SK-N-SH treated with all-trans-retinoic acid at 6 μM for 48 hours (cell line): ENCODE measurements around the gene WDR7.

Experiments used
- ATAC-seq: fragments of 200-7000 bp; cut with Tn5 transposase; 3 replicates; pipeline ENCODE4 v1.9.1; 2020; ENCODE audit warnings: mild to moderate bottlenecking, moderate library complexity
- ARNTL ChIP-seq: fragments of 450-650 bp; formaldehyde crosslinking; IDR thresholded peaks from 2 replicates; pipeline ENCODE4 v1.5.0; 2020; ENCODE audit warnings: low read depth, mild to moderate bottlenecking, moderate library complexity, borderline replicate concordance
- BACH2 ChIP-seq: fragments of 250-450 bp; sonication (Bioruptor Pico); IDR thresholded peaks from 2 replicates; pipeline ENCODE4 v1.9.0; 2021; ENCODE audit warnings: mild to moderate bottlenecking, borderline replicate concordance
- CSDC2 ChIP-seq: fragments of 250-450 bp; sonication (Bioruptor Pico); IDR thresholded peaks from 2 replicates; pipeline ENCODE4 v1.5.0; 2020; ENCODE audit warnings: mild to moderate bottlenecking, moderate library complexity
- ESRRG ChIP-seq: fragments of 250-450 bp; sonication (Bioruptor Pico); IDR thresholded peaks from 2 replicates; pipeline ENCODE4 v1.6.1; 2021; ENCODE audit warnings: mild to moderate bottlenecking
- GLIS3 ChIP-seq: fragments of 250-450 bp; sonication (Bioruptor Pico); IDR thresholded peaks from 2 replicates; pipeline ENCODE4 v1.5.0; 2020; ENCODE audit warnings: mild to moderate bottlenecking, moderate library complexity
- ISL1 ChIP-seq: fragments of 250-450 bp; sonication (Bioruptor Pico); IDR thresholded peaks from 2 replicates; pipeline ENCODE4 v2.1.2; 2022; ENCODE audit warnings: mild to moderate bottlenecking, moderate library complexity
- OSR1 ChIP-seq: fragments of 250-450 bp; sonication (Bioruptor Pico); IDR thresholded peaks from 2 replicates; pipeline ENCODE4 v1.8.0; 2022; ENCODE audit warnings: moderate library complexity, mild to moderate bottlenecking, inconsistent platforms
- PPARA ChIP-seq: fragments of 250-450 bp; sonication (Bioruptor Pico); IDR thresholded peaks from 2 replicates; pipeline ENCODE4 v1.5.0; 2020; ENCODE audit warnings: mild to moderate bottlenecking, borderline replicate concordance
- RARB ChIP-seq: fragments of 250-450 bp; sonication (Bioruptor Pico); IDR thresholded peaks from 2 replicates; pipeline ENCODE4 v1.8.0; 2021; ENCODE audit warnings: mild to moderate bottlenecking, moderate library complexity
- SNAI2 ChIP-seq: fragments of 250-450 bp; sonication (Bioruptor Pico); IDR thresholded peaks from 2 replicates; pipeline ENCODE4 v1.5.0; 2020; ENCODE audit warnings: mild to moderate bottlenecking, moderate library complexity
- TCF4 ChIP-seq: fragments of 250-450 bp; sonication (Bioruptor Pico); IDR thresholded peaks from 2 replicates; pipeline ENCODE4 v1.8.0; 2021; ENCODE audit warnings: mild to moderate bottlenecking, moderate library complexity, borderline replicate concordance
- TOX ChIP-seq: fragments of 250-450 bp; sonication (Bioruptor Pico); IDR thresholded peaks from 2 replicates; pipeline ENCODE4 v1.8.0; 2021; ENCODE audit warnings: mild to moderate bottlenecking, moderate library complexity, borderline replicate concordance
- ZC3H10 ChIP-seq: fragments of 250-450 bp; sonication (Bioruptor Pico); IDR thresholded peaks from 2 replicates; pipeline ENCODE4 v1.5.1; 2021; ENCODE audit warnings: mild to moderate bottlenecking, moderate library complexity
- ZFP3 ChIP-seq: fragments of 250-450 bp; sonication (Bioruptor Pico); IDR thresholded peaks from 2 replicates; pipeline ENCODE4 v1.5.0; 2020; ENCODE audit warnings: mild to moderate bottlenecking, moderate library complexity
- ZFP30 ChIP-seq: fragments of 450-650 bp; formaldehyde crosslinking; IDR thresholded peaks from 2 replicates; pipeline ENCODE4 v1.5.0; 2022; ENCODE audit warnings: mild to moderate bottlenecking, moderate library complexity
- ZNF565 ChIP-seq: fragments of 450-650 bp; formaldehyde crosslinking; conservative IDR thresholded peaks from 2 replicates; pipeline ENCODE4 v1.5.0; 2020; ENCODE audit warnings: low read depth, mild to moderate bottlenecking, moderate library complexity
- ZNF70 ChIP-seq: fragments of 450-650 bp; formaldehyde crosslinking; IDR thresholded peaks from 2 replicates; pipeline ENCODE4 v1.5.0; 2020; ENCODE audit warnings: mild to moderate bottlenecking, moderate library complexity
- ZNF8 ChIP-seq: fragments of 450-650 bp; formaldehyde crosslinking; IDR thresholded peaks from 2 replicates; pipeline ENCODE4 v1.5.0; 2020; ENCODE audit warnings: mild to moderate bottlenecking, moderate library complexity
- TF ChIP-seq, protein P1 (sequence below): fragments of 250-450 bp; sonication (Bioruptor Pico); IDR thresholded peaks from 2 replicates; pipeline ENCODE4 v1.8.0; 2021; ENCODE audit warnings: low read depth, mild to moderate bottlenecking, moderate library complexity, borderline replicate concordance
- TF ChIP-seq, protein P2 (sequence below): fragments of 250-450 bp; sonication (Bioruptor Pico); IDR thresholded peaks from 2 replicates; pipeline ENCODE4 v1.5.0; 2020; ENCODE audit warnings: mild to moderate bottlenecking, moderate library complexity
- TF ChIP-seq, protein P3 (sequence below): fragments of 250-450 bp; sonication (Bioruptor Pico); IDR thresholded peaks from 2 replicates; pipeline ENCODE4 v1.5.1; 2020; ENCODE audit warnings: low read depth, mild to moderate bottlenecking, moderate library complexity
- TF ChIP-seq, protein P4 (sequence below): fragments of 250-450 bp; sonication (Bioruptor Pico); IDR thresholded peaks from 2 replicates; pipeline ENCODE4 v1.8.0; 2020; ENCODE audit warnings: mild to moderate bottlenecking, moderate library complexity, borderline replicate concordance
- TF ChIP-seq, protein P5 (sequence below): fragments of 250-450 bp; sonication (Bioruptor Pico); IDR thresholded peaks from 2 replicates; pipeline ENCODE4 v1.5.1; 2021; ENCODE audit warnings: mild to moderate bottlenecking, moderate library complexity

WDR7 gene

DNA sequence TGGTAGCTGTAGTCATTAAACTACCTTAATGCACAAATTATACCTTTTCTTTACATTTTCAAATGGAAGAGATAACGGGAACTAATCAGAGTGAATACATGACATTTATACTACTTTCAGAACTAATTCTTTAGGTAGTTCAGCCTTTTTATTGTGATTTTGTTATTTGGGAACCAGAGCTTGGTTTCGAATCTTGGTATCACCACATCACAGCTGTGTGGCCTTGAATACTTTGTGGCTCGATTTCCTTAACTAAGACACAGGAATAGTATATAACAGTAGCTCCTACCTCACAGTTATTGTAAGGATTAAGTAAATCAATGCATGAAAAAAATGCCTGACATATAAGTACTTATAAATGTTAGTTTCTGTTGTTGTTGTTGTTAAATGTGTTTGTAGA lies 240.0 kb downstream of the WDR7 start:
- ATAC-seq: peak; percentile 15; the same call in 2 of the 3 replicates

DNA sequence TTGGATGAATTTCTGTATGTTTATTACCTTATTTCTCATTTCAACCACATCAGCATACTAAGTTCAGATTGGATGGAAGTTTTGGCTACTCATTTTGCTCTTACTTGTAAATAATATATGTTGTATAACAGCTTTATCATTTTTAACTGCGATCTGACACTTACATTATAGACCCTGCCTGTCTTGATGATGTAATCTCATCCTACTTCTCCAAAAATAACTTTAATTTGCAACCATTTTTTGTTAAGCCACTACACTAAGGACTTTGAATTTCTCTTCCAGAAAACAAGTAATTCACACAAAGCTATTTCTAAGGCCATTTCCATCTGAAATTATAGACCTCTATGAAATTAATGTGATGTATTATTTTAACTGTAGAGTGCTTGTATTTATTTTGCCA lies 240.7 kb downstream of the WDR7 start:
- no peak for ATAC-seq
- TF ChIP-seq, protein P1, sequence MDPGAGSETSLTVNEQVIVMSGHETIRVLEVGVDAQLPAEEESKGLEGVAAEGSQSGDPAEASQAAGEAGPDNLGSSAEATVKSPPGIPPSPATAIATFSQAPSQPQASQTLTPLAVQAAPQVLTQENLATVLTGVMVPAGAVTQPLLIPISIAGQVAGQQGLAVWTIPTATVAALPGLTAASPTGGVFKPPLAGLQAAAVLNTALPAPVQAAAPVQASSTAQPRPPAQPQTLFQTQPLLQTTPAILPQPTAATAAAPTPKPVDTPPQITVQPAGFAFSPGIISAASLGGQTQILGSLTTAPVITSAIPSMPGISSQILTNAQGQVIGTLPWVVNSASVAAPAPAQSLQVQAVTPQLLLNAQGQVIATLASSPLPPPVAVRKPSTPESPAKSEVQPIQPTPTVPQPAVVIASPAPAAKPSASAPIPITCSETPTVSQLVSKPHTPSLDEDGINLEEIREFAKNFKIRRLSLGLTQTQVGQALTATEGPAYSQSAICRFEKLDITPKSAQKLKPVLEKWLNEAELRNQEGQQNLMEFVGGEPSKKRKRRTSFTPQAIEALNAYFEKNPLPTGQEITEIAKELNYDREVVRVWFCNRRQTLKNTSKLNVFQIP: no peak
- no peak for TF ChIP-seq SNAI2 (CRISPR knock-in tag)
- TF ChIP-seq TOX (CRISPR knock-in tag): no peak
- no peak for TF ChIP-seq ZNF565
- TF ChIP-seq ZNF70 (CRISPR knock-in tag): no peak
- no peak for TF ChIP-seq ZFP30 (CRISPR knock-in tag)
- TF ChIP-seq ZFP3 (CRISPR knock-in tag): no peak
- TF ChIP-seq OSR1: no peak
- no peak for TF ChIP-seq ZNF8 (CRISPR knock-in tag)
- TF ChIP-seq, protein P2, sequence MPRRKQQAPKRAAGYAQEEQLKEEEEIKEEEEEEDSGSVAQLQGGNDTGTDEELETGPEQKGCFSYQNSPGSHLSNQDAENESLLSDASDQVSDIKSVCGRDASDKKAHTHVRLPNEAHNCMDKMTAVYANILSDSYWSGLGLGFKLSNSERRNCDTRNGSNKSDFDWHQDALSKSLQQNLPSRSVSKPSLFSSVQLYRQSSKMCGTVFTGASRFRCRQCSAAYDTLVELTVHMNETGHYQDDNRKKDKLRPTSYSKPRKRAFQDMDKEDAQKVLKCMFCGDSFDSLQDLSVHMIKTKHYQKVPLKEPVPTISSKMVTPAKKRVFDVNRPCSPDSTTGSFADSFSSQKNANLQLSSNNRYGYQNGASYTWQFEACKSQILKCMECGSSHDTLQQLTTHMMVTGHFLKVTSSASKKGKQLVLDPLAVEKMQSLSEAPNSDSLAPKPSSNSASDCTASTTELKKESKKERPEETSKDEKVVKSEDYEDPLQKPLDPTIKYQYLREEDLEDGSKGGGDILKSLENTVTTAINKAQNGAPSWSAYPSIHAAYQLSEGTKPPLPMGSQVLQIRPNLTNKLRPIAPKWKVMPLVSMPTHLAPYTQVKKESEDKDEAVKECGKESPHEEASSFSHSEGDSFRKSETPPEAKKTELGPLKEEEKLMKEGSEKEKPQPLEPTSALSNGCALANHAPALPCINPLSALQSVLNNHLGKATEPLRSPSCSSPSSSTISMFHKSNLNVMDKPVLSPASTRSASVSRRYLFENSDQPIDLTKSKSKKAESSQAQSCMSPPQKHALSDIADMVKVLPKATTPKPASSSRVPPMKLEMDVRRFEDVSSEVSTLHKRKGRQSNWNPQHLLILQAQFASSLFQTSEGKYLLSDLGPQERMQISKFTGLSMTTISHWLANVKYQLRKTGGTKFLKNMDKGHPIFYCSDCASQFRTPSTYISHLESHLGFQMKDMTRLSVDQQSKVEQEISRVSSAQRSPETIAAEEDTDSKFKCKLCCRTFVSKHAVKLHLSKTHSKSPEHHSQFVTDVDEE (CRISPR knock-in tag): no peak
- TF ChIP-seq RARB (CRISPR knock-in tag): no peak
- TF ChIP-seq ESRRG: no peak
- no peak for TF ChIP-seq ISL1 (CRISPR knock-in tag)
- TF ChIP-seq, protein P3, sequence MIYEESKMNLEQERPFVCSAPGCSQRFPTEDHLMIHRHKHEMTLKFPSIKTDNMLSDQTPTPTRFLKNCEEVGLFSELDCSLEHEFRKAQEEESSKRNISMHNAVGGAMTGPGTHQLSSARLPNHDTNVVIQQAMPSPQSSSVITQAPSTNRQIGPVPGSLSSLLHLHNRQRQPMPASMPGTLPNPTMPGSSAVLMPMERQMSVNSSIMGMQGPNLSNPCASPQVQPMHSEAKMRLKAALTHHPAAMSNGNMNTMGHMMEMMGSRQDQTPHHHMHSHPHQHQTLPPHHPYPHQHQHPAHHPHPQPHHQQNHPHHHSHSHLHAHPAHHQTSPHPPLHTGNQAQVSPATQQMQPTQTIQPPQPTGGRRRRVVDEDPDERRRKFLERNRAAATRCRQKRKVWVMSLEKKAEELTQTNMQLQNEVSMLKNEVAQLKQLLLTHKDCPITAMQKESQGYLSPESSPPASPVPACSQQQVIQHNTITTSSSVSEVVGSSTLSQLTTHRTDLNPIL (CRISPR knock-in tag): no peak

More for the DNA sequence above, 240.0 kb downstream of the WDR7 start:
- TF ChIP-seq, protein P3 (CRISPR knock-in tag): no peak
- TF ChIP-seq RARB (CRISPR knock-in tag): no peak
- no peak for TF ChIP-seq ZC3H10 (CRISPR knock-in tag)
- TF ChIP-seq ARNTL (CRISPR knock-in tag): no peak
- no peak for TF ChIP-seq SNAI2 (CRISPR knock-in tag)
- no peak for TF ChIP-seq TCF4
- no peak for TF ChIP-seq ZFP3 (CRISPR knock-in tag)
- TF ChIP-seq ZNF8 (CRISPR knock-in tag): no peak
- no peak for TF ChIP-seq BACH2 (CRISPR knock-in tag)
- TF ChIP-seq PPARA (CRISPR knock-in tag): no peak
- no peak for TF ChIP-seq ZNF70 (CRISPR knock-in tag)

DNA sequence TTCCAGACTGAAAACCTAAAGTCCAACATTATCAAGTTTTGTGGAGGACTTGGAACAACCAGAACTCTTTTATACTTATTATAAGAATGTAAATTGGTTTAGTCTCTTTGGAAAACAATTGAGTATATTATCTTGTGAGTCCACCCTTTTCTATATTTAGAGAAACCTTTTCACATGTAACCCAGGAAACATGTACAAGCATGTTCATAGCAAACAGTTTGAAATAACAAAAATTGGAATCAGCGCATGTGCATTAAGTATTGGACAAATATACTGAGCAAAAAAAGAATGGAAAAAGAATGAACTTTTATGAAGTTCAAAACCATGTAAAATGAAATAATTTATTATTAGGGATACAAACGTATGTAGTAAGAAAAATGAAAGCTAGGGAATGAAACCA lies 246.0 kb downstream of the WDR7 start:
- ATAC-seq: no peak
- TF ChIP-seq TOX (CRISPR knock-in tag) (no peak), ESRRG (no peak), ZNF8 (CRISPR knock-in tag) (no peak), OSR1 (no peak), ARNTL (CRISPR knock-in tag) (no peak), PPARA (CRISPR knock-in tag) (no peak), ZC3H10 (CRISPR knock-in tag) (no peak), GLIS3 (CRISPR knock-in tag) (no peak), ZFP3 (CRISPR knock-in tag) (no peak), CSDC2 (CRISPR knock-in tag) (no peak), ZFP30 (CRISPR knock-in tag) (no peak), ZNF70 (CRISPR knock-in tag) (no peak)
- TF ChIP-seq, protein P1: no peak
- TF ChIP-seq, protein P4, sequence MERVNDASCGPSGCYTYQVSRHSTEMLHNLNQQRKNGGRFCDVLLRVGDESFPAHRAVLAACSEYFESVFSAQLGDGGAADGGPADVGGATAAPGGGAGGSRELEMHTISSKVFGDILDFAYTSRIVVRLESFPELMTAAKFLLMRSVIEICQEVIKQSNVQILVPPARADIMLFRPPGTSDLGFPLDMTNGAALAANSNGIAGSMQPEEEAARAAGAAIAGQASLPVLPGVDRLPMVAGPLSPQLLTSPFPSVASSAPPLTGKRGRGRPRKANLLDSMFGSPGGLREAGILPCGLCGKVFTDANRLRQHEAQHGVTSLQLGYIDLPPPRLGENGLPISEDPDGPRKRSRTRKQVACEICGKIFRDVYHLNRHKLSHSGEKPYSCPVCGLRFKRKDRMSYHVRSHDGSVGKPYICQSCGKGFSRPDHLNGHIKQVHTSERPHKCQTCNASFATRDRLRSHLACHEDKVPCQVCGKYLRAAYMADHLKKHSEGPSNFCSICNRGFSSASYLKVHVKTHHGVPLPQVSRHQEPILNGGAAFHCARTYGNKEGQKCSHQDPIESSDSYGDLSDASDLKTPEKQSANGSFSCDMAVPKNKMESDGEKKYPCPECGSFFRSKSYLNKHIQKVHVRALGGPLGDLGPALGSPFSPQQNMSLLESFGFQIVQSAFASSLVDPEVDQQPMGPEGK: no peak
- TF ChIP-seq, protein P3 (CRISPR knock-in tag): no peak
- TF ChIP-seq, protein P5, sequence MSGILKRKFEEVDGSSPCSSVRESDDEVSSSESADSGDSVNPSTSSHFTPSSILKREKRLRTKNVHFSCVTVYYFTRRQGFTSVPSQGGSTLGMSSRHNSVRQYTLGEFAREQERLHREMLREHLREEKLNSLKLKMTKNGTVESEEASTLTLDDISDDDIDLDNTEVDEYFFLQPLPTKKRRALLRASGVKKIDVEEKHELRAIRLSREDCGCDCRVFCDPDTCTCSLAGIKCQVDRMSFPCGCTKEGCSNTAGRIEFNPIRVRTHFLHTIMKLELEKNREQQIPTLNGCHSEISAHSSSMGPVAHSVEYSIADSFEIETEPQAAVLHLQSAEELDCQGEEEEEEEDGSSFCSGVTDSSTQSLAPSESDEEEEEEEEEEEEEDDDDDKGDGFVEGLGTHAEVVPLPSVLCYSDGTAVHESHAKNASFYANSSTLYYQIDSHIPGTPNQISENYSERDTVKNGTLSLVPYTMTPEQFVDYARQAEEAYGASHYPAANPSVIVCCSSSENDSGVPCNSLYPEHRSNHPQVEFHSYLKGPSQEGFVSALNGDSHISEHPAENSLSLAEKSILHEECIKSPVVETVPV (CRISPR knock-in tag): no peak
